HEK293 (cell line): ENCODE measurements around the gene GNB2.

Experiments
- CTCF ChIP-seq: fragments of 450-650 bp; formaldehyde crosslinking; IDR thresholded peaks from 2 replicates; pipeline ENCODE4 v1.5.1; 2016; ENCODE audit warnings: missing biosample characterization, missing genetic modification characterization
- GLI2 ChIP-seq: fragments of 450-650 bp; formaldehyde crosslinking; IDR thresholded peaks from 2 replicates; pipeline ENCODE4; 2017; ENCODE audit warnings: missing biosample characterization, missing genetic modification characterization, low read depth, borderline replicate concordance
- MEIS1 ChIP-seq: sonication (generic); formaldehyde crosslinking; IDR thresholded peaks from 2 replicates; pipeline ENCODE4 v1.8.1; 2022; ENCODE audit warnings: missing genetic modification reagents, mild to moderate bottlenecking, borderline replicate concordance
- PBX3 ChIP-seq: sonication (generic); formaldehyde crosslinking; IDR thresholded peaks from 2 replicates; pipeline ENCODE4 v1.8.1; 2022; ENCODE audit warnings: mild to moderate bottlenecking, moderate library complexity, missing genetic modification reagents
- SALL2 ChIP-seq: fragments of 450-650 bp; formaldehyde crosslinking; IDR thresholded peaks from 2 replicates; pipeline ENCODE4 v1.5.0; 2017; ENCODE audit warnings: missing biosample characterization, mild to moderate bottlenecking, missing genetic modification characterization, borderline replicate concordance
- ZBTB11 ChIP-seq: fragments of 450-650 bp; formaldehyde crosslinking; conservative IDR thresholded peaks from 2 replicates; pipeline ENCODE4 v1.5.1; 2016; ENCODE audit warnings: low read depth, missing biosample characterization, missing genetic modification characterization
- ZBTB21 ChIP-seq: fragments of 450-650 bp; formaldehyde crosslinking; IDR thresholded peaks from 2 replicates; pipeline ENCODE4 v1.5.1; 2017; ENCODE audit warnings: missing biosample characterization, missing genetic modification characterization
- ZBTB7A ChIP-seq: fragments of 450-650 bp; formaldehyde crosslinking; IDR thresholded peaks from 2 replicates; pipeline ENCODE4 v1.5.1; 2016; ENCODE audit warnings: low read depth, missing biosample characterization, missing genetic modification characterization
- ZNF223 ChIP-seq: fragments of 450-650 bp; formaldehyde crosslinking; IDR thresholded peaks from 2 replicates; pipeline ENCODE4 v1.5.1; 2016; ENCODE audit warnings: missing biosample characterization, missing genetic modification characterization
- ZNF324 ChIP-seq: fragments of 450-650 bp; formaldehyde crosslinking; IDR thresholded peaks from 2 replicates; pipeline ENCODE4 v1.5.1; 2016; ENCODE audit warnings: missing biosample characterization, missing genetic modification characterization
- ZNF37A ChIP-seq: fragments of 450-650 bp; IDR thresholded peaks from 2 replicates; pipeline ENCODE4 v1.5.1; 2018; ENCODE audit warnings: missing biosample characterization, missing genetic modification characterization
- ZNF529 ChIP-seq: fragments of 450-650 bp; formaldehyde crosslinking; IDR thresholded peaks from 2 replicates; pipeline ENCODE4 v1.5.1; 2017; ENCODE audit warnings: missing genetic modification characterization, missing biosample characterization; ENCODE audit not compliant: insufficient replicate concordance

- TF ChIP-seq CTCF (tag by site-specific recombination) (no peak), PBX3 (CRISPR knock-in tag) (no peak), ZBTB11 (no peak), ZNF529 (tag by site-specific recombination) (no peak), ZNF37A (tag by site-specific recombination) (no peak), ZBTB21 (tag by site-specific recombination) (no peak), ZBTB7A (no peak), GLI2 (tag by site-specific recombination) (no peak), ZNF324 (no peak), MEIS1 (no peak), SALL2 (tag by site-specific recombination) (no peak), ZNF223 (no peak)
Observed at GRCh38 chr7:100696123-100696521, 22.6 kb downstream of the GNB2 start.
